ENCODE measurements around the gene TNS3. TPM values are rescaled to one million over a fixed set of nuclear protein-coding genes. Genes with fewer than 3 reads are reported as not detected.

Gene TNS3
- total RNA-seq, 1 donor from 2014 or later = 92.9 TPM

- no peak for FAIRE-seq
- H3K79me2 ChIP-seq (ENCODE audit: insufficient read depth, low read length) = no peaks in the 10 kb centered on the region
- H3K36me3 Mint-ChIP-seq (ENCODE audit: low read depth, unreplicated experiment) = peaks cover 59% of the 10 kb centered on the region
Measured at GRCh38 chr7:47283497-47284131, 298.3 kb downstream of the TNS3 start.

DNA sequence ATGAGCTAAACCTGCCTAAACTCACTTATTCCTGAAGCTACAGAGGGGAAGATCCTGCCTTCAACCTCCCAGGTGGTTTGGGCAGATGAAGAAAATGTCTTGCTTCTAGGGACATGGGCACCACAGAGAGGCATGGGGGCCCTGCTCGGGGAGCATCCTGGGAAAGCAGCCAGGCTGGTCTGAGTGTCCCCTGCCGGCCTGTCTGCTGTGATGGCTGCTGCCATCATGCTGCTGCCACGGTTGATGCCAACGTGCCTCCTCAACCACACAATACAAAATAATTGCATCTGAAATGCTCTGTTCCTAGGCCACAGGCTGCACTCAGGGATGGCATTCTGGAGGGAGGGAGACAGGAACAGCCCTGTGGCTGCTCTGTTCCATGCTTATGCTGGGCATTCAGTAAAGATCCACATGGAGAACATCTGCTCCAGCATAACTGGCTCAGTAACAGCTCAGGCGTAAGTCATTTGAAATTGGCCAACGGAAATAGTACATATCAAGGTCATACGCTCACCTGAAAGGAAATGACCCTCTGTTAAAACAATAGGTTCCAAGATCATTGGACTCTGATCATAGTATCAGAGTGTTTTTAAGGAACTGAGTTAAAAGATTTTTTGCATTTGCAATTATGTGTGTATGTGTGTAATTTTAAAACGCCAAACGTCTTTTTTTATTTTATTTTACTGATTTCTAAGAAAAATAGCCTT is 299.0 kb downstream of the TNS3 start:
- no peak overlapping the region for H3K9ac ChIP-seq (ENCODE audit: low read length)
- H3K27ac Mint-ChIP-seq (ENCODE audit: unreplicated experiment) = peak overlapping the region; percentile 8
- H3K27ac ChIP-seq (ENCODE audit: low read depth, low read length) = no peak overlapping the region
- DNase-seq (ENCODE audit: low read depth) (no peak), FAIRE-seq (no peak)
- H3K27me3 Mint-ChIP-seq (ENCODE audit: low read depth, unreplicated experiment) = no peaks in the 10 kb centered on the region
- peaks cover 52% of the 10 kb centered on the region for H3K36me3 ChIP-seq (ENCODE audit: insufficient read depth, low read length)
- no peak for TF ChIP-seq EZH2 (IDR thresholded peaks at IDR 0.05; ENCODE audit: insufficient read depth, low read length)
- TF ChIP-seq CTCF (IDR thresholded peaks at IDR 0.05; ENCODE audit: insufficient read depth, low read depth, low read length) = no peak
- peaks cover 60% of the 10 kb centered on the region for H3K36me3 Mint-ChIP-seq (ENCODE audit: low read depth, unreplicated experiment)
- peaks cover 18% of the 10 kb centered on the region for H4K20me1 ChIP-seq (ENCODE audit: insufficient read depth, low read length)
- peaks cover 3% of the 10 kb centered on the region for H3K4me1 Mint-ChIP-seq (ENCODE audit: low read depth, unreplicated experiment)
- no peaks in the 10 kb centered on the region for H3K27me3 ChIP-seq (ENCODE audit: insufficient read depth, low read length)
- H3K4me1 ChIP-seq (ENCODE audit: insufficient read depth, low read length) = no peaks in the 10 kb centered on the region
- no peaks in the 10 kb centered on the region for H3K9me3 ChIP-seq (ENCODE audit: insufficient read depth, low read depth, low read length)
- H3K4me3 Mint-ChIP-seq (ENCODE audit: unreplicated experiment) = no peak overlapping the region
- H3K4me3 ChIP-seq (ENCODE audit: insufficient read depth, low read depth, low read length) = no peak overlapping the region
- no peak overlapping the region for H3K4me2 ChIP-seq (ENCODE audit: low read length)
- H3K79me2 ChIP-seq (ENCODE audit: insufficient read depth, low read length) = no peaks in the 10 kb centered on the region
- peaks cover 11% of the 10 kb centered on the region for H3K9me3 Mint-ChIP-seq (ENCODE audit: unreplicated experiment)
- H2AFZ ChIP-seq (ENCODE audit: low read depth, low read length) = no peak overlapping the region

More at GRCh38 chr7:47283497-47284131, 298.3 kb downstream of the TNS3 start:
- no peak for TF ChIP-seq EZH2 (IDR thresholded peaks at IDR 0.05; ENCODE audit: insufficient read depth, low read length)
- TF ChIP-seq CTCF (IDR thresholded peaks at IDR 0.05; ENCODE audit: insufficient read depth, low read depth, low read length) = no peak
- H3K9me3 ChIP-seq (ENCODE audit: insufficient read depth, low read depth, low read length) = no peaks in the 10 kb centered on the region
- no peaks in the 10 kb centered on the region for H3K4me1 ChIP-seq (ENCODE audit: insufficient read depth, low read length)
- H4K20me1 ChIP-seq (ENCODE audit: insufficient read depth, low read length) = peaks cover 13% of the 10 kb centered on the region
- H3K4me2 ChIP-seq (ENCODE audit: low read length) = no peak overlapping the region
- H3K27me3 ChIP-seq (ENCODE audit: insufficient read depth, low read length) = no peaks in the 10 kb centered on the region
- Mint-ChIP-seq H3K27ac (ENCODE audit: unreplicated experiment) (no peak overlapping the region), H3K27me3 (ENCODE audit: low read depth, unreplicated experiment) (no peaks in the 10 kb centered on the region), H3K4me1 (ENCODE audit: low read depth, unreplicated experiment) (peaks cover 5% of the 10 kb centered on the region), H3K9me3 (ENCODE audit: unreplicated experiment) (peaks cover 11% of the 10 kb centered on the region), H3K4me3 (ENCODE audit: unreplicated experiment) (no peak overlapping the region)
- H3K36me3 ChIP-seq (ENCODE audit: insufficient read depth, low read length) = peaks cover 52% of the 10 kb centered on the region
- H3K4me3 ChIP-seq (ENCODE audit: insufficient read depth, low read depth, low read length) = no peak overlapping the region
- no peak for DNase-seq (ENCODE audit: low read depth)
- H3K27ac ChIP-seq (ENCODE audit: low read depth, low read length) = no peak overlapping the region
- H2AFZ ChIP-seq (ENCODE audit: low read depth, low read length) = no peak overlapping the region
- H3K9ac ChIP-seq (ENCODE audit: low read length) = no peak overlapping the region
